ENCODE data around the gene CDHR1.
"Not testable (repeated sequence)": the region's sequence is repeated elsewhere in the genome, so short reads cannot be mapped to it uniquely, and the experiment has no call there.

The CDHR1 gene

GRCh38 chr10:84173501-84173929 is 20.8 kb upstream of the CDHR1 start, which contains the start of gene GPR15LG:
TSS of gene GPR15LG (plus strand) at chr10:84173801. CDS start at chr10:84173852, 51 bp downstream.
- DNase-seq (ENCODE audit: low read depth in 2 of 2), result no peak

GRCh38 chr10:84175436-84175835 is 18.9 kb upstream of the CDHR1 start:
- DNase-seq (ENCODE audit: low read depth in 2 of 2), result no peak

DNA sequence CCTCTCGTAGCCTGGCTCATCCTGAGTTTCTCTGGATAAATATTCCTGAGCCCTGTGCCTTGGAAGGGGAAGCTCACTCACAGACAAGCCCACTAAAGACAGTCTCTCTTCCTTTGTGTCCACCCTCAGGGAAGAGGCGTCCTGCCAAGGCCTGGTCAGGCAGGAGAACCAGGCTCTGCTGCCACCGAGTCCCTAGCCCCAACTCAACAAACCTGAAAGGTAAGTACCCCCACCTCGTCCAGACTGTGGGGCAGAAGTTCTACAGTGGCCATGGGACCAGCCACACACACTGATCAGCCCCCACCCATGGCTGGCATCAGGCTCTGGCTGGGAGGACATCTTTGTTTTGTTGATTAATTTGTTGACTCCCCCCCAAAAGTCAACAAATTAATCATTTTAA is 18.0 kb upstream of the CDHR1 start:
- DNase-seq (ENCODE audit: low read depth in 2 of 2), result no peak

- DNase-seq (ENCODE audit: low read depth in 2 of 2), result no peak
Observed at GRCh38 chr10:84176836-84177474, 17.4 kb upstream of the CDHR1 start.

DNA sequence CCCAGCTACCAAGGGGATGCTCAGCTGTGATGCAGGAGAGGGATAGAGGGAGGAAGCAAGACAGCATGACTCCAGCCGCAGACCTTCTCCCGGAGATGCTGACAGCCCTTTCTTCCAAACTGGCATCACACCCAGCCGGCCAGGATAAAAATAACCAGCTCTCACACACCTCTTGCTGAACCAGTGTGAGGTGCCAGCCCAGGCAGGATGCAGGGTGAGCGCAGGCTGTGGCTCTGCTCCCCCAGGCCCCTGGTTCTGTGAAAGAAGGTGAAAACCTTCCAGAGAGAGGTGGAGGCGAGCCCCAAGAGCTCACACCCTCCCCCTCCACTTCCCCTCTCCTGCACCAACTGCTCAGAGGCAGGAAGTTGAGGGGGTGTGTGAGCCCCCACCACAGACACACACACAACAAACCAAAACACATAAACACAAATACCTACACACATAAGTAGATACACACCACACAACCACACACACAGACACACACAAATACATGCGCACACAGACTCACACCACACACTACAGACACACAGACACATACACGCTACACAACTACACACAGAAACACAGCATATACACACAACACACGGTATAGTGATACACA is 16.7 kb upstream of the CDHR1 start:
- DNase-seq (ENCODE audit: low read depth in 2 of 2), result peak in 1 of 2 donors; percentile 12

DNA sequence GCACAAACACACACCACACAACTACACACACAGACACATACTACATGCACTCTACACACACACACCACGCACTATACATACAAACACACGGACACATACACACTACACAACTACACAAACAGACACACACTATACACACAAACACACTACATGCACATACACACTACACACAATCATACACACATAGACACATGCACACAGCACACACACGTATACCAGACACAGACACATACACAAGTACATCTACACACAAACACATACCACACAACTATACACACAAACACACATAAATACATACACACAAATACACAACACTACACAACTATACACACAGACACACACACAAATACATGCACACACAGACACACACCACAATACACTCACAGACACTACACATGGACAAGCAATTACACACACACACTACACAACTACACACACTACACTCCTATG is 16.2 kb upstream of the CDHR1 start:
- DNase-seq (ENCODE audit: low read depth in 2 of 2), result no peak

DNA sequence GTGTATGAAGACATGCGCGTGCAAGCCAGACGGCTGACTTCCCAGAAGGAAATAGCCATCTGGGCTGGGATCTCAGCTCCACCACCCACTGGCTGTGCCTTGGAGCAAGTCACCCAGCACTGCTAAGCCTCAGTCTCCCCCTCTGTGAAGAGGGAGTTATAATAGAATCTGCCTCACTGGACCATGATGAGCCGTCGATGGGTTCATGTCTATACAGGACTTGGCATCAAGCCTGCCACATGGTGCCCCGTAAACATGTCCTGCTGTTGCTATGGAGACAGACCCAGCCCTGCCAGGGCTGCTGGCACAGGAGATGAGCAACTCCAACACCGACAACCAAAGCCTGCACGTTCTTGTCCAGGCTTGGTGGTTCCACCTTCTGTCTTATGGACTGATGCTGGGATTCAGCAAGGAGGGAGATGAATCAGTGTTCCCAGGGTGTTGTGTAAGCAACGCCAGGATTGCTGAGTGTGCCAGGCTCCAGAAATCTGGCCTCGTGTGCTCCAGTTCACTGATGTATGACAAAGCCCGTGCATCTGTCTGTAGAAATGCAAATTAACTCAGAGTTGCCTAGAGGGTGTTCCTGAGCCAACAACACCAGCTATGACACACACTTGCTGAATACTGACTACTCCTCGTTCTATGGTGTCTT is 15.2 kb upstream of the CDHR1 start:
- DNase-seq (ENCODE audit: low read depth in 2 of 2), result no peak

DNA sequence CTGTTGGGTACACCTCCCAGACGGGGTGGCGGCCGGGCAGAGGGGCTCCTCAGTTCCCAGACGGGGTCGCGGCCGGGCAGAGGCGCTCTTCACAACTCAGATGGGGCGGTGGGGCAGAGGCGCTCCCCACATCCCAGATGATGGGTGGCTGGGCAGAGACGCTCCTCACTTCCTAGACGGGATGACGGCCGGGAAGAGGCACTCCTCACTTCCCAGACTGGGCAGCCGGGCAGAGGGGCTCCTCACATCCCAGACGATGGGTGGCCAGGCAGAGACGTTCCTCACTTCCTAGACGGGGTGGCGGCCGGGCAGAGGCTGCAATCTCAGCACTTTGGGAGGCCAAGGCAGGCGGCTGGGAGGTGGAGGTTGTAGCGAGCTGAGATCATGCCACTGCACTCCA is 14.0 kb upstream of the CDHR1 start:
- not testable (repeated sequence) for DNase-seq (ENCODE audit: low read depth in 2 of 2)

DNA sequence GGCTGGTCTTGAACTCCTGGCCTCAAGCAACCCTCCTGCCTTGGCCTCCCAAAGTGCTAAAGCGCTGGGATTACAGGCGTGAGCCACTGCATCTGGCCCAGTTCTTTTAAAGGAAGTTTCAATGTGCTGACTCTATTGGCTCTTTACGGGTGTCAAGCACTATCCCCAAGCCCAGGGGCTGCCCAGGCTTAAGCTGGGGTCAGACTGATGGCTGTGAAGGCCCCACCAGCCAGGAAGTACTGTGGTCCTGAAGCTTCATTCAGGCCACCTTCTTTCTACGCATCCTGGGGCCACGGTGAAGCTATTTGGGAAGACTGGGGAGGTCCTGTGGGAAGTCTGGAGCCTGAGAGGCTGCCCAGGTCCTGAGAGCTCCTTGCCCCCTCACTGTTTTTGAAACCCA is 12.7 kb upstream of the CDHR1 start:
- DNase-seq (ENCODE audit: low read depth in 2 of 2), result no peak

DNA sequence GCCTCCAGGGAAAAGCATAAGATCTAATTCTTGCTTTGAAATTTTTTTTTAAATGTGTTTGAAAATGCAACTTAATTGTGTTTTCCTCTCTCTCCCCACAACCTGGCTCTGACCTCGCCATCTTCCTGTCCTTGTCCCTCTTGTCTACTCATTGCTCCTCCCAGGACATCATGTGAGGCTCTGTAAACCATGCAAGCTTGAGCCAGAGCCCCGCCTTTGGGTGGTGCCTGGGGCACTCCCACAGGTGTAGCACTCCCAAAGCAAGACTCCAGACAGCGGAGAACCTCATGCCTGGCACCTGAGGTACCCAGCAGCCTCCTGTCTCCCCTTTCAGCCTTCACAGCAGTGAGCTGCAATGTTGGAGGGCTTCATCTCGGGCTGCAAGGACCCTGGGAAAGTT is 9.8 kb upstream of the CDHR1 start:
- DNase-seq (ENCODE audit: low read depth in 2 of 2), result no peak

DNA sequence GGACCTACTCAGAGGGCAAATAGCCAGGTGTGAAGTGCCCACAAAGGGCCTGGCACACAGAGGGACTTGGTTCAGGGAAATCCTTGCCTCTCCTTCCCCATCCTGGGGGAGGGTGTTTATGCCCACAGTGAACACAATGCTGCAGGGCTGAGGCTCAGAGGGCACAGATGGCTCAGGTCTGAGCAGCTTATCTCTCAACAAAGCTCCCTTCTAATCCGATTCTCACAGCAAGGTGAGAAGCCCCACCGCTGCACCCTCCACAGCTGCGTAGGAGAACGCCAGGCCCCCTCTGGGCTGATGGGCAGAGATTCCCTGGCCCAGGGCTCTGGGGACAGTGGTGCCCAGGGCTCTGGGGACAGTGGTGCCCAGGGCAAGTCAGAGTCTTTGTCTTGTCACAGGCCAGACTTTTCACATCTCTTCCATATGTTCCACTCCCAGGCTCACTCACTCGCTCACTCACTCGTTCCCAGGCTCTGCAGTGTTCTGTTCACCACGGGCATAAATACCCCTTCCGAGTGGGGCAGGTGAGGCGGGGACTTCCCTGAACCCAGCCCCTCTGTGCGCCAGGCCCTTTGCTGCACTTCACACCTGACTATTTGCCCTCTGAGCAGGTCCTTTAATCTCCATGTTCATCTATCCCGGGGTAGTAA is 8.7 kb upstream of the CDHR1 start:
- no peak for DNase-seq (ENCODE audit: low read depth in 2 of 2)

- DNase-seq (ENCODE audit: low read depth in 2 of 2), result no peak
Observed at GRCh38 chr10:84188815-84189214, 5.5 kb upstream of the CDHR1 start.

- no peak for DNase-seq (ENCODE audit: low read depth in 2 of 2)
Observed at GRCh38 chr10:84190621-84191020, 3.7 kb upstream of the CDHR1 start.

DNA sequence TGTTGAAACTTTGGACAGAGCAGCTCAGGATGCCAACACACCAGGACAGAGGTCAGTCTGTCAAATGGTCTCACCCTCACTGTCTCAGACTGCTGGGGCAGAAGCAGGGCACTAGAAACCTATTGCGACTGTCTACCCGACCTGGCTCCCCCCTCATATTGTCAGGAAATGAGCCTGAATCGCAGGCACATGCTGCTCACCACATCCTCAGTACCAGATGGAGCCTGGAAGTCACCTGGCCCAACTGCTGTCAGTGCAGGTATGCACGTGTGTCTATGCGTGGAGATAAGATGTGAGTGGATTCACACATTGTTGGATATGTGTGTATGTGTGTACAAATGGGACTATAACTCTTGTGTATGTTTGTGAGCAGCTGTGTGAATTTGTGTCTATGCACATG is 3.2 kb upstream of the CDHR1 start:
- no peak for DNase-seq (ENCODE audit: low read depth in 2 of 2)

DNA sequence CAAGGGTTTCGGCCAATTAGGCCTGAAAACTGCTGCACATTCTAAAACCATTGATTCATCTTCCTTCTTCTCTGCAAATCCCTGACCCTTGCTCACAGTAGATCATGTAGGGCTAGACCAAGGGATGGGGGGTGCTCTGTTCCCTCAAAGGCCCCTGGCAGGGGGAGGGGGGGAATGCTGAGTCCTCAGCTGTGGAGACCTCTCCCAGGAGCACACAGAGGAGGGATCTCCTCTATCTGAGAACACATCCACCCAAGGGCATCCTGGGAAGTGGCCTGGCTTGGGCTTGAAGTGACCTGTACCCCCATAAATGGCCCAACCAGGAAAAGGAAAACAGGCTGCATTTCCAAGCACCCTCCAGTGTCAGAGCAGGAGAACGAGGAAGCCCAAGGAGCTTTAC is 1.0 kb upstream of the CDHR1 start:
- no peak for DNase-seq (ENCODE audit: low read depth in 2 of 2)

GRCh38 chr10:84193846-84194423 is 402 bp upstream of the CDHR1 start:
- DNase-seq (ENCODE audit: low read depth in 2 of 2), result no peak

GRCh38 chr10:84195044-84195830 is 900 bp downstream of the CDHR1 start:
- DNase-seq (ENCODE audit: low read depth in 2 of 2), result no peak

DNA sequence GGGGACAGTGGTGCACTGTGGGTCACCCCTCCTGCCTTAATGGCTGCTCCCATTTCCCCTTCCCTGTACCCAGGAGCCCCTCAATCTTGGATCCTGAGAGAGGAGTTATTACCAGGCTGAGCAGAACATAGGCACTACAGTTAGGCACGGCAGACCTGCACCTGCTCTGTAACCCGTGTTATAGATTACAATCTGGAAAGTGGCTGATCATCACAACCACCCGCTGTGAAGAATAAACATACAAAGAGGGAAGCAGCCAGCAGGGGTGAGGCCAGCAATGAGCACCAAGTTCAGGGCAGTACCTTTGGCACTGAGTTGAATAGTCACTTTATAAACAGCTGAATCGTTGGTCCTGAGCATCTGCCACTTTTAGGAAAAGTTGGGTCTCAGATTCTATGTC is 1.7 kb downstream of the CDHR1 start:
- no peak for DNase-seq (ENCODE audit: low read depth in 2 of 2)

- DNase-seq (ENCODE audit: low read depth in 2 of 2), result no peak
Observed at GRCh38 chr10:84196941-84197340, 2.6 kb downstream of the CDHR1 start.

DNA sequence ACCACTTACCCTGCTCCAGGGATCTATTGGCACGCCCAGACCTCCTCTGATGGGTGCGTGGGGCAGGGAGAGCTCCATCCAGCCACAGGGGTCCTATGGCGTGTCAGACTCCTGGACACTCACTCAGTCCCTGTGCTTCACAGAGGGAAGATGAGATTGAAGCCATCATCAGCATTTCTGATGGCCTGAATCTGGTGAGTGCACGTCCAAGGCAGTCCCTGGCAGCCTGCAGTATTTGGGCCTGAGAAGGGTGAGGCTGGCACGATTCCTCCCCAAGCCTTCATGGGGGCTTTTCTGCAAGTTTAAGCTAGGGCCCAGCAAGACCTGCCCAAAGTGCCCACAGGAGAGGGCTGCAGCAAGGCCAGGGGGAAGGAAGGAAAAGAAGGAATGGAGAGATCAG is 3.3 kb downstream of the CDHR1 start:
- no peak for DNase-seq (ENCODE audit: low read depth in 2 of 2)

GRCh38 chr10:84198206-84198915 is 4.0 kb downstream of the CDHR1 start:
- no peak for DNase-seq (ENCODE audit: low read depth in 2 of 2)

Measured in stimulated activated CD4-positive, alpha-beta T cell treated with anti-CD3 and anti-CD28 coated beads, Interleukin-1b, Interleukin-23, amount 100 ng/mL, for 4 hours (primary cell).